GM18498 (cell line): ENCODE measurements around the gene RNF112.

ENCODE experiments used
- ATAC-seq: cut with Tn5 transposase; IDR thresholded peaks from one replicate; pipeline ENCODE4 v1.9.1; 2021; ENCODE audit warnings: mild to moderate bottlenecking, moderate library complexity; ENCODE audit not compliant: unreplicated experiment

RNF112 gene

GRCh38 chr17:19386974-19387920 is 23.8 kb upstream of the RNF112 start, which contains the start of gene MFAP4:
Gene MFAP4 (minus strand): TSS chr17:19387190. CDS start chr17:19387155, 35 bp downstream.
- ATAC-seq, result no peak

DNA sequence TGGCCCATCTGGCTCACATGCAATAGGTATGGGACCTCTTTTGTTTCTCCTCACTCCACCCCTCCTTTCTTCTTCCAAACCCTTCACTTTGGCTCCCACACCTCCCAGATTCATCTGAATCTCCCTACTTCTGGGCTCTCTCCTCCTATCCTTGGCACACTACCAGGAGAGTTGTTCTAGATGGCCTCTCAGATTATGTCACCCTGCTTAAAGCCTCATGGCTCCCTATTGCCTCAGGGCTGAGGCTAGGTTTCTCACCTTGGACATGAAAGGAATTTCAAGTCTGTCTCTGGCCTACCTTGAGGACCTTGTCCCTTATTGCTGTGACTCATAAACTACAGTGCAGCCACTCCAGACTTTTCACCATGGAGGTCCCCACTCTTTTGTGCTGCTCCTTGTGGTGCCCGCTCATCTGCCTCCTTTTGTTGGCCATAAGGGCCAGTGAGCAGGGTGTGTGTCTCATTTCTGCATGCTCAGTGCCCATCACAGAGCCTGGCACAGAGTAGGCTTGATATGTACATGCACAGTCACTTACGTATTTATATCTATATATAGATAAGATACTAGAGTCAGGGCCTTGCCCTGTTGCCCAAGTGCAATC is 23.0 kb upstream of the RNF112 start:
- no peak for ATAC-seq

- ATAC-seq, result no peak
These were observed 21.9 kb upstream of the RNF112 start for GRCh38 chr17:19388791-19389785.

- no peak for ATAC-seq
These were observed 20.1 kb upstream of the RNF112 start for GRCh38 chr17:19390951-19391350.

GRCh38 chr17:19391432-19391831 is 19.6 kb upstream of the RNF112 start:
- no peak for ATAC-seq

- ATAC-seq, result no peak
These were observed 18.7 kb upstream of the RNF112 start for GRCh38 chr17:19392303-19392702.

DNA sequence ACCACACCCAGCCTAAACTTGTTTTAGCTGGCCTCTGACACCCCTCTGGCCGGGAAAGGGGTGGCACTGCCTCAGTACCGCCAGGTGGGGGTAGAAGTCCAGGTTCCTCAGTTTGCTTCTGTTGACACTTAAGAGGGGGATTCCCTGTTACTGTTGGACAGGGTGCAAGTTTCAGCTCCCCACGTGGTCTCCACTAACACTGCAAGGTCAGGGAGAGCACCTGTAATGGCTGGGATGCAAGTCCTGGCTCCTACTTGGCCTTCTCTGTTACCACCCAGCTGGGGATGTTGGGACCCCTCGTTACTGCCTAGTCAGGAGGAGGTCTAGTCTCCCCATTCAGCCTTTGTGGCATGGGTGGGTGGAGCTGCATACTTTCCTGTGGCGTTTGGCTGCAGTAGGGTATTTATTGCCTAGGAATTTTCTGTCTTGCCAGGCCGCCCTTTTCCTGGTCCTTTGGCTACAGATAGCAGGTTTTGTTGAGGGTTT is 13.4 kb upstream of the RNF112 start:
- no peak for ATAC-seq

DNA sequence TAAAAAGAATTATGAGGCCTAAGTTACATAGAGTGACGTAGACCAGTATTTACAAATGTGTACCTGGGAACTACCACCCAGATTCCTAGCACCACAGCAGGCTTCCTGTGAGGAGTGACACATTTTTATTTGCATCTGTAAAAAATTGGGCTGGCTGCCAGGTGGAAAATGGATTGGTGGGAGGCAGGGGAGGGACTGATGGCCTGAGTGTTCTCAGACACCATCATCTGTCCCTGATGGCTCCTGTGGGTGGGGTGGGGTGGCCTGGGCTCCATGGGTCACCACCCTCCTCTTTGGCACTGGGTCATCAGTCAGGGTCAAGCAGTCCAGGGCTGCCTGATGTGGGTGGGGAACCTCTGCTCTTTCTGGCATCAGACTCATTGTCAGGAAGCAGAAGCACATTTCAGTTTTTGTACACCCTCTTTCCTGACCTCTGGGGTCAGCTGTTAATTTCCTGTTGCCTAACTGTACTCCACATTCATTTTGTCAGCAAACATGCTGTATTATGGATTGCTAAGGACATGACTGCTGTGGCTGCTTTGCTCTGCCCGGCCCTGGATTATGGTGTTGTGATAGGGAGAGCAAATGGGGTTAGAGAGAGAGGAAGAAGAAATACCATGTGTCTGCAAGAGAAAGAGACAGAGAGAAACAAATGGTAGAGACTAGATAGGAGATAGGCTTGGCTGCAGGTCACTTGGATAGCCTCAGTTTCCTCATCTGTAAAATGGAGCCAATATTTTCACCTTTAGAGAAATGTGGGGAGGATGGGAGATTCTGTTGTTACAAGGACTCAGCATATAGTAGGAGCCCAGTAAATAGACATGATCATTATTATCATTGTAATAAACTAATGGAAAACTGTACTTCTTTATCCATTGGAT is 12.5 kb upstream of the RNF112 start:
- ATAC-seq, result no peak

DNA sequence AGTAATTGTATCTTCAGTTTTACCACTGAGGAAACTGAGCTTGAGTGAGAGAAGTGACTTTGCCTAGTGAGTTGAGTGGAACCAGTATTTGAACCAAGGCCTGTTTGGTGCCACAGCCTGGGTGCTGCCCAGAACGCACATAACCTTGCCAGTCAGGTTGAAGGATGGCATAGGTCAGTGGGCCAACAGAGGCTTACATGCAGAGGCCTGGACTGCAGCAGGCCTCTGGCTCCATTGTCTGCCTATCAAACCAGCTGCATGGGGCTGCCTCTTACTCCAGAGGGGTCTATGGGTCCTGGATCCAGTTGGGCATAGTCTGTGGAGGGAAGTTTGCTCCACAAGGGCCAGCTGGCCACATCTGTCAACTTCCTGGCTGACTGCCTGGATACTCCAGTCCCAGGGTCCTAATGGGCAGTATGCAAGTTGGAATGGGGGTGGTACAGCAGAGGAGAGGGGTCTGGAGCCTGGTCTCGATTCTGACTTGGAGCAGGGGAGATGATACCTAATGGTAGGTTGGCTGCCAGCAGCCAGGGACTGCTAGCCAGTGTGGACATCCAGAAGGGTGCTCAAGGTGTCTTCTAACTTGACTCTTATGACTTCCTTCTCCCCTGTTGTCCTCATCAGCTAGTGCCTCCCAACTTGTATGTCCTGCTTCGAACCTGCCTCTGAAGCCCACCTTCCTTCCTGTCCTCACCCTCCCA is 11.1 kb upstream of the RNF112 start:
- no peak for ATAC-seq

DNA sequence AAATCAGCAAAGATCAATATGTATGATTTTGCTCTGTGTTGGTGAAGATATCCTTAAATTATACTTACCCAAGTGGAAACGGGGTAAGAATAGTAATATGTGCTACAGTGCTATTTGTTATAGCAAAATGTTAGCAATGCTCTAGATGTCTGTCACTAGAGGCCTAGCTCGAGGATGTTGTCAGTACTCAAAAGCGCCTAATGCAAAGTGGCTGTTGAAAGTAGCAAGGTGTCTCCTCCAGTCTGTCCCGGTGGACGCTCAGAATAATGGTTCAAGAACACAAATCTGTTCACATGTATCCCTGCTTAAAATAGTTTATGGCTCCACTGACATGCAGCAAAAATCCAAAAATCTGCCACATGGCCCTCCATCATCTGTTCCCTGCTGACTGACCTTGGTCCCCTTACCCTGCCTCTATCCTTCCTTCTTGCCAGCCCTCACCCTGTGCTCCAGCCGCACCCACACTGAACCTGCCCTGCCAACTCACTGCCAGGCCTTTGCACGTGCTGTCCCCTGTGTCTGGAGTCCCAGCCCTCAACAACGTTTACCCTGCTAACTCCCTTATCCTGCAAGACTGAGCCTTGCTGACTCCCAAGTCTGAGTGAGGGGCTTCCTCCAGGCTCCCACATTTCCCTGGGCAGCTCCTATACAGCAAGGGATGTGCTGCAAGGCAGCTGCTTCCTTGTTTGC is 9.6 kb upstream of the RNF112 start:
- ATAC-seq, result no peak

GRCh38 chr17:19402171-19402570 is 8.9 kb upstream of the RNF112 start:
- no peak for ATAC-seq

GRCh38 chr17:19403021-19403420 is 8.0 kb upstream of the RNF112 start:
- no peak for ATAC-seq

DNA sequence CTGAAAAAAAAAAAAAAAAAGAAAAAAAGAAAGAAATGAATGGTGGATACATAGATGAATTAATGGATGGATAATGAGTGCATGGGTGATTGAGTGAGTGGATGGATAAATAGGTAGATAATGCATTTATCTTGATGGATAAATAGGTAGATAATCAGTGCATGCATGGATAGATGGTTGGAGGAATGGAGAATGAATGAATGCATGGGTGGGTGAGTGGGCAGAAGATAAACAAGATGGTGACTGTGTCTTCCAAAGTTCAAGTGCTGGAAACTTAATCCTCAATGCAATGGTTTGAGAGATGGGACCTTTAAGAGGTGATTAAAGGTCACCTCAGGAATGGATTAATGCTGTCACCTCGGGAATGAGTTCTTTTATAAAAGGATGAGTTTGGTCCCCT is 6.8 kb upstream of the RNF112 start:
- no peak for ATAC-seq

DNA sequence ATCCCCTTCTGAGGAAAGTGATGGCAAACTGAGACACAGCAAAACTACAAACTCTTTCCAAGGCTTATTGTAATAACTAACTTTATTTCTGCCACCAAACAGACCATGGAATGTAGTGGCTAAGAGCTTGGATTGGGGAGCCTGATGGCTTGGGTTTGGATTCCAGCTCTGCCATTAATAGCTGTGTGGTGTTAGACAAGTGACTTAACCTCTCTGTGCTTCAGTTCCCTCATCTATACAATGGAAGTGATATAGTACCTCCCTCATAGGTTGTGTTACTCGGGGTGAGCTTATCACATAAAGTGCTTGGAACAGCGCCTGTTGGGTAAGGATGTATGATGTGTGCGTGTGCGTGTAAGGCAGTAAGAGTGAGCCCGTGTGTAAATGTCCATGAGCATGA is 5.9 kb upstream of the RNF112 start:
- ATAC-seq, result no peak

DNA sequence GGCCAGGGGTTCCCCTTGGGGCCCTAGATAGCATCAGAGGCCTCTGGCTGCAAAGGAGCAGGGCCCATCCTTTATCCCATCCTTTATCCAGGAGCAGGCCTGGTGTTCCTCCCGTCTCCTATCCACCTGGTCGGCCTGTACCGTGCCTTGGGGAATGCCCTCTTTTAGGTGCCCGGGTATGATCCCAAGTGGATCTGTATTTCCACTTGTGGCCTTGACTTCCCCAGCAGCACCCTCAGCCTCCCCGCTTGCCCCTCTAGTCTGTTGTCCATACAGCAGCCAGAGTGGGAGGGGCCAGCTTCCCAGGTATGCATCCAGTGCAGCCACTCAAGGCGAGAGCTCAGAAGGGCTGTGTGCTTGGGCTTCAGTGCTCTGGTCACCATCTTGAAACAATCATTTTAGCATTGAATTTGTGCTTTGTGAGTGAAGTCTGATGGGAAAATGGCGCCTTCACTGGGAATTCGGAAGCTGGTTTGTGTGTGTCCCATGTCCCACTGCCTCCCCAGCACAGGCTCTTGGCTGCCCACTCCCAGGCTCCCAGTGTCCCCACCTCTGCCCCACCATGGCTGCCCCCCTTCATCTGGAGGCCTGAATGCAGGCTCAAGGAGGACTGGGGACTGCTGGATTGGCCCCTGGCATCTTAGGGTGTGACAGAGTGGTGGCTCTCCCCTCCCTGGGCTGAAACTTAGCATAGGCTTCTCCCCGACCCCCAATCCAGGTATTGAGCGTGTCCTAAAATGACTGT is 3.3 kb upstream of the RNF112 start:
- no peak for ATAC-seq

- ATAC-seq, result no peak
These were observed 2.7 kb upstream of the RNF112 start for GRCh38 chr17:19408346-19408710.

DNA sequence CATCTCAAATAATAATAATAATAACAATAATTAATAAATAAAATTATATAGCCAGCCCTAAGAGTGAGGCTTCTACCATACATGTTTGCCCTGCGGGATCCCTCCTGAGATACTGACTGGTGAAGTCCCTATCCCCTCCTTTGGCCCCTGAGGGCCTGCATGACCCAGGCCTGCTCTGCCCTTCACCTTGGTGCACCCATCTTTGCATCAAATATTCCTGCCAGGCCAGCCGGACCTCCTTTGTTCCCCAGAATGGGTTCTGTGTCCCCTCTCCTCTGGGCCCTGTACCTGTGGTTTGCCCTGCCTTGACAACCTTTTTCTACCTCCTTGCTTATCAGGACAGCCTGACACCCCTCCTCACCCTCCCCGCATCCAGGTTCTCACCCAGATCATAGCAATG is 2.0 kb upstream of the RNF112 start:
- no peak for ATAC-seq

DNA sequence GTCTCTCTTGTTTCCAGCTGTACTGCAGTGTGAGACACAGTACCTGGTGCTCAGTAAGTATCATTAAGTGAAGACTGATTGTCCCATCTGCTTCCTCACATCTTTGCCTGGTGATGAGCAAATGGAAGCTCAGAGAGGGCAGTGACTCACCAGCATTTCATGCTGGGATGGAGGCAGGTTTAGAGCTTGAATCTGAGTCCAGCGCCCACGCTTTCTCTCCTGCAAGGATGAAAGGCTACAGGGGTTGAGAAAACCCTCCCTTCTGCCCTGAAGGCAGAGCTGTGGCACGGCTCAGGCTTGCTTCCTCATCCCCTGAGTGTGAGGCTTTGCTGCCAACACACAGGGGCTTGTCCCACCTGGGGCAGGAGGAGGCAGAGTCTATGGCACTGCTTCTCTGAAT is 1.5 kb upstream of the RNF112 start:
- ATAC-seq, result no peak
